MM.1S (cell line): ENCODE results near the gene SH2D4B.

Experiments
- CTCF ChIP-seq: fragments of 300-600 bp; sonication (generic); IDR thresholded peaks from 2 replicates; pipeline ENCODE4 v1.5.1; 2016; ENCODE audit warnings: antibody characterized with exemption, low read length, mixed read lengths
- EZH2 ChIP-seq: fragments of 300-600 bp; sonication (generic); optimal IDR thresholded peaks from 2 replicates; pipeline ENCODE3; 2017; ENCODE audit warnings: low read depth, mild to moderate bottlenecking, antibody characterized with exemption, low read length, mixed read lengths

- TF ChIP-seq CTCF: no peak
- no peak for TF ChIP-seq EZH2
Observed at GRCh38 chr10:80500572-80501380, 36.9 kb upstream of the SH2D4B start.
